Brain microvascular endothelial cell (primary cell): Measurements from ENCODE around the gene TMEM219.
A peak's percentile ranks its signal among the peaks of the same experiment; 100 is the strongest.
"Not testable (repeated sequence)": the region's sequence is repeated elsewhere in the genome, so short reads cannot be mapped to it uniquely, and the experiment has no call there.

Experiments
- DNase-seq: peaks from one replicate; pipeline ENCODE4 v3.0.0-alpha.2; 2020
- H3K27ac ChIP-seq: fragments of 250-450 bp; sonication (Bioruptor Pico); 2 replicates; pipeline ENCODE4 v1.5.1; 2020; ENCODE audit warnings: mild to moderate bottlenecking, moderate library complexity
- H3K27me3 ChIP-seq: fragments of 250-450 bp; sonication (Bioruptor Pico); replicated peaks from 2 replicates; pipeline ENCODE4 v1.5.1; 2020; ENCODE audit warnings: mild to moderate bottlenecking
- H3K36me3 ChIP-seq: fragments of 250-450 bp; sonication (Bioruptor Pico); replicated peaks from 2 replicates; pipeline ENCODE4 v1.5.1; 2020; ENCODE audit warnings: mild to moderate bottlenecking
- H3K4me3 ChIP-seq: 2 replicates; pipeline ENCODE4 v1.5.1; 2011; ENCODE audit warnings: low read depth, mild to moderate bottlenecking, control low read depth, low read length, moderate library complexity
- CTCF ChIP-seq: IDR thresholded peaks from 2 replicates; pipeline ENCODE4 v1.5.1; 2011; ENCODE audit warnings: low read depth, mild to moderate bottlenecking, moderate library complexity, low read length, control low read depth, inconsistent platforms; ENCODE audit errors: missing control alignments
- in situ Hi-C: cut with HindIII; loops from 2 replicates; pipeline ENCODE4 v1.10.0; 2017; ENCODE audit warnings: low sequenced_read_pairs, low pct_ligation_motif_present

TMEM219 gene

GRCh38 chr16:30007378-30007895 is 45.6 kb downstream of the TMEM219 start:
- H3K4me3 ChIP-seq: no peak overlapping the region
- H3K27me3 ChIP-seq: peaks cover 19% of the 10 kb centered on the region
- in situ Hi-C loops: no loop called here
- H3K27ac ChIP-seq: no peak overlapping the region
- TF ChIP-seq CTCF: no peak
- no peak for DNase-seq
- no peaks in the 10 kb centered on the region for H3K36me3 ChIP-seq

GRCh38 chr16:30009085-30009862 is 47.4 kb downstream of the TMEM219 start:
- H3K27me3 ChIP-seq: peaks cover 19% of the 10 kb centered on the region
- H3K4me3 ChIP-seq: no peak overlapping the region
- H3K27ac ChIP-seq: no peak overlapping the region
- no peak for TF ChIP-seq CTCF
- DNase-seq: no peak
- no peaks in the 10 kb centered on the region for H3K36me3 ChIP-seq
- in situ Hi-C loops: no loop called here

GRCh38 chr16:30009990-30010843 is 48.3 kb downstream of the TMEM219 start:
- in situ Hi-C loops: no loop called here
- Histone ChIP-seq H3K36me3 (no peaks in the 10 kb centered on the region), H3K4me3 (no peak overlapping the region), H3K27me3 (peaks cover 19% of the 10 kb centered on the region), H3K27ac (no peak overlapping the region)
- no peak for TF ChIP-seq CTCF
- no peak for DNase-seq

- DNase-seq: no peak
- in situ Hi-C loops: no loop called here
- TF ChIP-seq CTCF: no peak
- peaks cover 19% of the 10 kb centered on the region for H3K27me3 ChIP-seq
- H3K36me3 ChIP-seq: no peaks in the 10 kb centered on the region
- H3K4me3 ChIP-seq: peak within 1 kb of the TSS; percentile 39
- H3K27ac ChIP-seq: no peak within 1 kb of the TSS
Observed at GRCh38 chr16:30010844-30011713, 49.2 kb downstream of the TMEM219 start, which contains the start of gene DOC2A. Gene DOC2A, minus strand, starts transcription at chr16:30011027. Its CDS starts 805 bp downstream, at chr16:30010222.

GRCh38 chr16:30011714-30012504 is 50.0 kb downstream of the TMEM219 start:
- no peak overlapping the region for H3K4me3 ChIP-seq
- H3K27me3 ChIP-seq: peaks cover 19% of the 10 kb centered on the region
- in situ Hi-C loops: no loop called here
- no peak overlapping the region for H3K27ac ChIP-seq
- TF ChIP-seq CTCF: no peak
- H3K36me3 ChIP-seq: no peaks in the 10 kb centered on the region
- no peak for DNase-seq

- peaks cover 19% of the 10 kb centered on the region for H3K27me3 ChIP-seq
- H3K4me3 ChIP-seq, H3K27ac ChIP-seq, in situ Hi-C loops, H3K36me3 ChIP-seq, DNase-seq: not testable (repeated sequence)
Observed at GRCh38 chr16:30012598-30012997, 50.7 kb downstream of the TMEM219 start.

GRCh38 chr16:30015450-30015849 is 53.6 kb downstream of the TMEM219 start:
- DNase-seq, H3K27ac ChIP-seq, H3K36me3 ChIP-seq, H3K4me3 ChIP-seq, in situ Hi-C loops: not testable (repeated sequence)
- H3K27me3 ChIP-seq: peaks cover 12% of the 10 kb centered on the region
